GM12891 (cell line): ENCODE results near the gene MAN2B1. TPM values are rescaled to one million over a fixed set of nuclear protein-coding genes. Genes with fewer than 3 reads are reported as not detected.
"Not testable (repeated sequence)": the region's sequence is repeated elsewhere in the genome, so short reads cannot be mapped to it uniquely, and the experiment has no call there.

Experiments
- DNase-seq: peaks from one replicate; pipeline ENCODE4 v3.0.0; 2011; ENCODE audit warnings: low spot score; ENCODE audit not compliant: insufficient read length
- FAIRE-seq: peaks from 2 replicates; lab custom pipeline; 2011; peaks lifted over from hg19 to GRCh38; lab: Jason Lieb, UNC
- PAX5 ChIP-seq: IDR thresholded peaks from 2 replicates; pipeline ENCODE4 v1.6.1; 2011; ENCODE audit warnings: low read length, moderate library complexity, mild to moderate bottlenecking; ENCODE audit not compliant: insufficient read depth, severe bottlenecking
- POLR2A ChIP-seq: IDR thresholded peaks from 2 replicates; pipeline ENCODE4 v1.6.1; 2011; ENCODE audit warnings: low read depth, low read length, control low read depth
- POLR2AphosphoS5 ChIP-seq: IDR thresholded peaks from 2 replicates; pipeline ENCODE4 v1.6.1; 2011; ENCODE audit warnings: low read depth, low read length, control low read depth
- POU2F2 ChIP-seq: IDR thresholded peaks from 2 replicates; pipeline ENCODE4 v1.6.1; 2011; ENCODE audit warnings: low read depth, mild to moderate bottlenecking, control low read depth, low read length, moderate library complexity
- SPI1 ChIP-seq: IDR thresholded peaks from 2 replicates; pipeline ENCODE4 v1.6.1; 2011; ENCODE audit warnings: low read depth, low read length, control low read depth
- TAF1 ChIP-seq: IDR thresholded peaks from 2 replicates; pipeline ENCODE4 v1.6.1; 2011; ENCODE audit warnings: low read depth, low read length, control low read depth
- polyA plus RNA-seq: library from polyadenylated mRNA; unstranded; fragments of >200 nt; gene quantifications from one replicate; pipeline ENCODE4 v1.2.1, GENCODE V29; 2012; ENCODE audit warnings: low read depth, missing spikeins, inconsistent platforms; ENCODE audit not compliant: missing spikeins

MAN2B1 gene
- polyA plus RNA-seq = 126 TPM

DNA sequence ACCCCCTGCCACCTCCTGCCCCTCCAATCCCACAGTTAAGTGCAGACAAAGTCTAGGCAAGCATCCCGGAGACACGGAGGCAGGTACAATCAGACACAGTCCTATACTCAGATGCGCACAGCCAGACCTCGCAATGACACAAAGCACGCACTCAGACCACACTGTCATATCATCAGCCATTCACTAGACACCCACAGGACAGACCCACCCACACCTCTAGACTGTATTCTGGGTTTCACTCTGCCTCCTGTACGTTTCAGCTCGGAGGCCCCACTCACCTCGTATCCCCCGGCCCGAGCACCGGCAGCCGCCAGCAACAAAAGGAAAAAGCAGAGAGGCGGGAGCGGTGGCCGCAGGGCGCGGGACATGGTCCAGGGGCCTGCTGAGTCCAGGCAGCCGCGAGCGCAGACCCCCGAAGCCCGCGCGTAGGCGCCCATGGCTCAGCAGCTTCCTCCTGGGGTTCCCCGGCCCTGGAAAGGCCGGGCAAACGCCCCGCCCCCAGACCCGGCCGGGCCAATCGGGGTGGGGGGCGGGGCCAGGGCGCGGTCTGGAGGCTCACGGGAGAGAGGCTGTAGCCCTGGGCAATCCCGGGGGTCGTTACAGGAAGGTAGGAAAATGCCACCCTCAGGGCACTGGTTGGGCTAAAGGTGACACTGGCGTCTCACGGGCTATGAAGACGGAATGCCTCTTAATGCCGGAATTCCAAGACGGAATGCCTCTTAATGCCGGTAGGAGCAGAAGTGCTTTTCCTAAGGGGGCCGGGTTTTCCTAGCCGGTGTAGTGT lies at the start of gene MAN2B1, which contains the start of gene WDR83:
Gene MAN2B1, minus strand, starts transcription at position 478 of the 784 bp plus-strand sequence. Its CDS starts 41 bp downstream, at position 437.
Gene WDR83, plus strand, starts transcription at position 543 of the 784 bp plus-strand sequence. CDS start 2,984 bp downstream, outside the sequence.
- FAIRE-seq = no peak
- peak; percentile 89 for DNase-seq
- peak; percentile 17; the same call in 1 of the 2 replicates for TF ChIP-seq POLR2AphosphoS5
- TF ChIP-seq PAX5 = no peak
- no peak for TF ChIP-seq POU2F2
- peak; percentile 43; the same call in 1 of the 2 replicates for TF ChIP-seq POLR2A
- TF ChIP-seq TAF1 = peak; percentile 10; the same call in 1 of the 2 replicates
- TF ChIP-seq SPI1 = no peak

DNA sequence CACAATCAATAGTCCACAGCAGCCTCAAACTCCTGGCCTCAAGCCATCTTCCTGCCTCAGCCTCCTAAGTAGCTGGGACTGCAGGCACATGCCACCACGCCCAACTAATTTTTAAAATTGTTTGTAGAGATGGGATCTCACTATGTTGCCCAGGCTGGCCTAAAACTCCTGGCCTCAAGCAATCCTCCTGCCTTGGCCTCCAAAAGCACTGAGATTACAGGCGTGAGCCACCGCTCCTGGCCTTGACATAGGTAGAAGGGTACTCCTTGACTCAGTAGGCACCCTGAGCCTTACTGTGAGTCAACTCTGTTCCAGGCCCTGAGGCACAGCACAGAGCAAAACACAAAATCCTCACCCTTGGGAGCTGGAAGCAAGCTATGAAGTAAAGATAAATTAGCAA lies 49.4 kb upstream of the MAN2B1 start:
- FAIRE-seq (no peak), DNase-seq (no peak)
- TF ChIP-seq POLR2A = no peak
- TF ChIP-seq TAF1 = no peak
- TF ChIP-seq SPI1 = no peak
- no peak for TF ChIP-seq POU2F2
- TF ChIP-seq POLR2AphosphoS5 = no peak
- no peak for TF ChIP-seq PAX5

- DNase-seq (no peak), FAIRE-seq (no peak)
- TF ChIP-seq POU2F2 (no peak), PAX5 (no peak), SPI1 (no peak), TAF1 (no peak), POLR2AphosphoS5 (no peak), POLR2A (no peak)
Observed at GRCh38 chr19:12715102-12715501, 48.6 kb upstream of the MAN2B1 start.

GRCh38 chr19:12713304-12713703 lies 46.8 kb upstream of the MAN2B1 start:
- not testable (repeated sequence) for DNase-seq, FAIRE-seq

DNA sequence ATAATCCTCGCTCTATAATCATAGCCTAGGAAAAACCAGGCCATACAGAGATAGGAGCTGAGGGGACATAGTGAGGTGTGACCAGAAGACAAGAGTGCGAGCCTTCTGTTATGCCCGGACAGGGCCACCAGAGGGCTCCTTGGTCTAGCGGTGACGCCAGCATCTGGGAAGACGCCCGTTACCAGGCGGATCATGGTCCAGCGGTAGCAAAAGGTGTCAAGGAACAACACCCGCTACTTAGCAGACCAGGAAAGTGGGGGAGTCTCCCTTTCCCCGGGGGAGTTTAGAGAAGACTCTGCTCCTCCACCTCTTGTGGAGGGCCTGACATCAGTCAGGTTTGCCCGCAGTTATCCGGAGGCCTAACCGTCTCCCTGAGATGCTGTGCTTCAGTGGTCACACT lies 45.5 kb upstream of the MAN2B1 start:
- not testable (repeated sequence) for FAIRE-seq, DNase-seq

DNA sequence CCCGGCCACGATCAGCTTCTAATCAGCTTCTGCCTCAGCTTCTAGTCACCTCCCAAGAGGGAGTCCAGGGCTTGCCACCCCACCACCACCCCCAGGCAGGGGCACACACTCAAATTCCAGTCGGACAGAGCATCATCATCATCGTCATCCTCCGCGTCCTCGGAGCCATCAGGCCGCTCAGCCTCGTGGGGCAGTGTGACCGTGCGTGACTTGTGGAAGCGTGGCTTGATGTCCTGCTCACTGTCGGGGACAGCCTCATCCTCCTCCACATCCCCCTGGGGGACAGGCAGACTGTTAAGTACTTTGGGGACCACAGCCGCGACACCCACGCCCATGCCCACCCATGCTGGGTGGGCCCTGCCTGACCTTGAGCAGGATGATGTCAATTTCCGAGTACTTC lies 44.6 kb upstream of the MAN2B1 start:
- TF ChIP-seq SPI1 (no peak), PAX5 (no peak), TAF1 (no peak), POLR2AphosphoS5 (no peak), POLR2A (no peak), POU2F2 (no peak)
- DNase-seq (no peak), FAIRE-seq (no peak)

GRCh38 chr19:12708641-12709040 lies 42.1 kb upstream of the MAN2B1 start:
- no peak for DNase-seq
- TF ChIP-seq TAF1 (no peak), POLR2AphosphoS5 (no peak)
- no peak for FAIRE-seq

DNA sequence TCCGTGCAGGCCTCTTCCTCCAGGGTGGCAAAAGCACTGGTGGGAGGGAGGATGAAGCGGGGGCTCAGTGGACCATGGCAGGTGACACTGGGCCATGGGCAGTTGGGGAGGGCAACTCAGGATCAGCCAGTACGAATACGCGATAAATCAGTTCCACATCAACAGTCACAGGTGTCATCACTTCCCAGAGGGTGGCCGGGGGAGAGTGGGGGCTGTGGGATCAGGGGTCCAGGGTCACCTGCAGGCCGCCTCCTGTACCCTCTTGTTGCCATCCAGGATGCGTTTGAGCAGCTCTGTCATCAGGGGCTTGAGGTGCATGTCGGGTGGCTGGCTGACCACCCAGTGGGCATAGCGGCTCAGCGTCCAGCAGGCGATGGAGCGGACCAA lies 39.8 kb upstream of the MAN2B1 start:
- peak; percentile 18; the same call in 1 of the 2 replicates for TF ChIP-seq POLR2AphosphoS5
- TF ChIP-seq PAX5 = no peak
- DNase-seq (no peak), FAIRE-seq (no peak)

GRCh38 chr19:12705654-12706331 lies 39.3 kb upstream of the MAN2B1 start:
- DNase-seq (no peak), FAIRE-seq (no peak)
- TF ChIP-seq PAX5 (no peak), POLR2A (no peak), TAF1 (no peak)

DNA sequence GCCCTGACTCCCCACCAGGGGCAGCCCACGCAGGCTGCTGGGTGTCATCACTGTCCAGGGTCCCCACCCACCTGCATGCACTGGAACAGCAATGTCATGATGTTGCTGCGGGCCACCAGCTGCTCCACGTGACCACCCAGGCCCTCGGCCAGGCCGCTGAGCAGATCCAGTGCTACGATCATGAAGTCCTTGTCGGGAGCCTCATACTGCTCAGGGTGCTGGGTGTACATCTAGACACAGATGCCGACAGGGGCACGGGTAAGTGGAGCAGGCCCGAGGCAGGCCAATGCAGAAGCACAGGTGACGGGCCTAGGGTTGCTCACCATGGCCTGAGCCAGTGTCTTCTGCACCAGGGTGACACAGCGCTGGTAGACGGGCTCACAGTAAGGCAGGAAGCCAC lies 38.6 kb upstream of the MAN2B1 start:
- FAIRE-seq (no peak), DNase-seq (no peak)
- TF ChIP-seq TAF1 = no peak
- no peak for TF ChIP-seq SPI1
- no peak for TF ChIP-seq POU2F2
- no peak for TF ChIP-seq POLR2AphosphoS5
